ENCODE measurements around the gene EGFL7.

- no peak for TF ChIP-seq CTCF (conservative IDR thresholded peaks at IDR 0.05; ENCODE audit: low read depth, low read length)
- TF ChIP-seq EZH2 (IDR thresholded peaks at IDR 0.05; ENCODE audit: borderline replicate concordance, low read depth, low read length, poor library complexity, severe bottlenecking): no peak
Observed at GRCh38 chr9:136714893-136715274, 52.2 kb downstream of the EGFL7 start.
